Measurements from ENCODE around the gene ETS2.

DNA sequence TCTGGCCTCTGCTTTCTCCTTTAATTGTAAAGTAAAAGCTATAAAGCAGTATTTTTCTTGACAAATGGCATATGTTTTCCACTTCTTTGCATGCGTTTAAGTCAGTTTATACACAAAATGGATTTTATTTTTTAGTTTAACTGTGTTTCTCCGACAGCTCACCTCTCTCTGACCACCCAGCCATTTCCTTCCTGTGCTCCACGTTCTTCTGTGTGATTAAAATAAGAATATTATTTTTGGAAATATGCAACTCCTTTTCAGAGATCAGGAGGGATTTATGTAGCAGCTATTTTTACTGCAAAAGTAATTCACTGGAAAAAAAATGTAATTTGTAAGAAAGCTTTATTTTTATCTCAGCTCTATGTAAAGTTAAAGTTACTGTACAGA, 18.0 kb downstream of the ETS2 start:
- TF ChIP-seq, protein P1, sequence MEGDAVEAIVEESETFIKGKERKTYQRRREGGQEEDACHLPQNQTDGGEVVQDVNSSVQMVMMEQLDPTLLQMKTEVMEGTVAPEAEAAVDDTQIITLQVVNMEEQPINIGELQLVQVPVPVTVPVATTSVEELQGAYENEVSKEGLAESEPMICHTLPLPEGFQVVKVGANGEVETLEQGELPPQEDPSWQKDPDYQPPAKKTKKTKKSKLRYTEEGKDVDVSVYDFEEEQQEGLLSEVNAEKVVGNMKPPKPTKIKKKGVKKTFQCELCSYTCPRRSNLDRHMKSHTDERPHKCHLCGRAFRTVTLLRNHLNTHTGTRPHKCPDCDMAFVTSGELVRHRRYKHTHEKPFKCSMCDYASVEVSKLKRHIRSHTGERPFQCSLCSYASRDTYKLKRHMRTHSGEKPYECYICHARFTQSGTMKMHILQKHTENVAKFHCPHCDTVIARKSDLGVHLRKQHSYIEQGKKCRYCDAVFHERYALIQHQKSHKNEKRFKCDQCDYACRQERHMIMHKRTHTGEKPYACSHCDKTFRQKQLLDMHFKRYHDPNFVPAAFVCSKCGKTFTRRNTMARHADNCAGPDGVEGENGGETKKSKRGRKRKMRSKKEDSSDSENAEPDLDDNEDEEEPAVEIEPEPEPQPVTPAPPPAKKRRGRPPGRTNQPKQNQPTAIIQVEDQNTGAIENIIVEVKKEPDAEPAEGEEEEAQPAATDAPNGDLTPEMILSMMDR (IDR thresholded peaks at IDR 0.05), result no peak
- TF ChIP-seq SIN3A (IDR thresholded peaks at IDR 0.05; ENCODE audit: borderline replicate concordance, insufficient read depth, low read depth, low read length), result no peak
- TF ChIP-seq POLR2AphosphoS5 (IDR thresholded peaks at IDR 0.05; ENCODE audit: low read depth, low read length), result no peak
- TF ChIP-seq, protein P2, sequence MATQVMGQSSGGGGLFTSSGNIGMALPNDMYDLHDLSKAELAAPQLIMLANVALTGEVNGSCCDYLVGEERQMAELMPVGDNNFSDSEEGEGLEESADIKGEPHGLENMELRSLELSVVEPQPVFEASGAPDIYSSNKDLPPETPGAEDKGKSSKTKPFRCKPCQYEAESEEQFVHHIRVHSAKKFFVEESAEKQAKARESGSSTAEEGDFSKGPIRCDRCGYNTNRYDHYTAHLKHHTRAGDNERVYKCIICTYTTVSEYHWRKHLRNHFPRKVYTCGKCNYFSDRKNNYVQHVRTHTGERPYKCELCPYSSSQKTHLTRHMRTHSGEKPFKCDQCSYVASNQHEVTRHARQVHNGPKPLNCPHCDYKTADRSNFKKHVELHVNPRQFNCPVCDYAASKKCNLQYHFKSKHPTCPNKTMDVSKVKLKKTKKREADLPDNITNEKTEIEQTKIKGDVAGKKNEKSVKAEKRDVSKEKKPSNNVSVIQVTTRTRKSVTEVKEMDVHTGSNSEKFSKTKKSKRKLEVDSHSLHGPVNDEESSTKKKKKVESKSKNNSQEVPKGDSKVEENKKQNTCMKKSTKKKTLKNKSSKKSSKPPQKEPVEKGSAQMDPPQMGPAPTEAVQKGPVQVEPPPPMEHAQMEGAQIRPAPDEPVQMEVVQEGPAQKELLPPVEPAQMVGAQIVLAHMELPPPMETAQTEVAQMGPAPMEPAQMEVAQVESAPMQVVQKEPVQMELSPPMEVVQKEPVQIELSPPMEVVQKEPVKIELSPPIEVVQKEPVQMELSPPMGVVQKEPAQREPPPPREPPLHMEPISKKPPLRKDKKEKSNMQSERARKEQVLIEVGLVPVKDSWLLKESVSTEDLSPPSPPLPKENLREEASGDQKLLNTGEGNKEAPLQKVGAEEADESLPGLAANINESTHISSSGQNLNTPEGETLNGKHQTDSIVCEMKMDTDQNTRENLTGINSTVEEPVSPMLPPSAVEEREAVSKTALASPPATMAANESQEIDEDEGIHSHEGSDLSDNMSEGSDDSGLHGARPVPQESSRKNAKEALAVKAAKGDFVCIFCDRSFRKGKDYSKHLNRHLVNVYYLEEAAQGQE (IDR thresholded peaks at IDR 0.05; ENCODE audit: insufficient read depth in 1 of 2, low read depth in 2 of 2, low read length in 1 of 2), result no peak
- no peak for TF ChIP-seq TCF7L2 (IDR thresholded peaks at IDR 0.05; ENCODE audit: low read depth, low read length)
